K562 (cell line): ENCODE data around the gene CHD2. TPM values are rescaled to one million over a fixed set of nuclear protein-coding genes. Genes with fewer than 3 reads are reported as not detected.

Experiments
- CAMTA2 ChIP-seq: fragments of 250-450 bp; sonication (Bioruptor Pico); conservative IDR thresholded peaks from 2 replicates; pipeline ENCODE4 v1.5.1; 2022
- FOXJ3 ChIP-seq: sonication (generic); formaldehyde crosslinking; IDR thresholded peaks from 2 replicates; pipeline ENCODE4 v1.4.0; 2020; ENCODE audit warnings: mild to moderate bottlenecking, missing genetic modification reagents
- FOXP4 ChIP-seq: sonication (generic); formaldehyde crosslinking; IDR thresholded peaks from 2 replicates; pipeline ENCODE4 v1.8.0; 2022; ENCODE audit warnings: mild to moderate bottlenecking, missing genetic modification reagents, borderline replicate concordance
- GTF2E2 ChIP-seq: fragments of 200-800 bp; sonication (Bioruptor generic); IDR thresholded peaks from 2 replicates; pipeline ENCODE4 v1.6.1; 2016; ENCODE audit warnings: missing genetic modification characterization, missing compliant biosample characterization
- NONO ChIP-seq, 2 experiments: fragments of 200-400 bp in 1 of 2; fragments of 450-650 bp in 1 of 2; formaldehyde crosslinking in 1 of 2; IDR thresholded peaks; 2 replicates each; pipeline ENCODE4 v1.6.1; 2017; ENCODE audit warnings: low read depth in 2 of 2, mild to moderate bottlenecking in 2 of 2, moderate library complexity in 2 of 2, low read length in 1 of 2
- PCBP2 ChIP-seq: fragments of 200-400 bp; formaldehyde crosslinking; IDR thresholded peaks from 2 replicates; pipeline ENCODE4 v1.6.1; 2018; ENCODE audit warnings: low read length, low read depth, mild to moderate bottlenecking, moderate library complexity; ENCODE audit not compliant: poor library complexity, severe bottlenecking
- TCF15 ChIP-seq: fragments of 250-450 bp; sonication (Bioruptor Pico); IDR thresholded peaks from 2 replicates; pipeline ENCODE4 v1.8.0; 2022; ENCODE audit warnings: moderate library complexity, mild to moderate bottlenecking, inconsistent platforms
- TFE3 ChIP-seq: fragments of 450-650 bp; formaldehyde crosslinking; IDR thresholded peaks from 2 replicates; pipeline ENCODE4 v1.4.0; 2020; ENCODE audit warnings: mild to moderate bottlenecking, mixed read lengths
- WHSC1 ChIP-seq: IDR thresholded peaks from one replicate; pipeline ENCODE4 v1.6.1; 2012; ENCODE audit warnings: low read length, control low read depth, inconsistent platforms
- ZEB2 ChIP-seq: fragments of 450-650 bp; IDR thresholded peaks from 2 replicates; pipeline ENCODE4 v1.6.1; 2016
- ZNF24 ChIP-seq: fragments of 450-650 bp; IDR thresholded peaks from 2 replicates; pipeline ENCODE4 v1.6.1; 2016
- ZNF354B ChIP-seq: fragments of 250-450 bp; sonication (Bioruptor Pico); IDR thresholded peaks from 2 replicates; pipeline ENCODE4 v1.4.0; 2020
- ZNF655 ChIP-seq: fragments of 250-450 bp; sonication (Bioruptor Pico); IDR thresholded peaks from 2 replicates; pipeline ENCODE4 v1.5.0; 2021
- ZNF764 ChIP-seq: fragments of 250-450 bp; sonication (Bioruptor Pico); IDR thresholded peaks from 2 replicates; pipeline ENCODE4 v1.4.0; 2020; ENCODE audit warnings: low read depth, mild to moderate bottlenecking, moderate library complexity
- ZNF778 ChIP-seq: fragments of 450-650 bp; formaldehyde crosslinking; IDR thresholded peaks from 2 replicates; pipeline ENCODE4 v1.4.0; 2020; ENCODE audit warnings: mild to moderate bottlenecking, moderate library complexity
- ZNF780A ChIP-seq: fragments of 250-450 bp; sonication (Bioruptor Pico); IDR thresholded peaks from 2 replicates; pipeline ENCODE4 v1.5.0; 2021; ENCODE audit warnings: mild to moderate bottlenecking
- polyA plus RNA-seq, 8 experiments: library from polyadenylated mRNA; depleted of rRNA in 4 of 8; stranded (reverse) in 5 of 8; unstranded in 3 of 8; fragments of >200 nt; fragmentation: Nextera tagmentation in 2 of 8; fragmentation: Illumina TruSeq in 1 of 8; extraction: Ambion mirVana in 2 of 8; extraction: Trizol in 1 of 8; gene quantifications; 2 replicates each; pipeline versions ENCODE4 v1.2.1 to v1.2.3, GENCODE V29; 2011 to 2014; ENCODE audit warnings: inconsistent platforms in 1 of 8, missing spikeins in 1 of 8
- total RNA-seq, 7 experiments: library from RNA; depleted of rRNA in 6 of 7; stranded (reverse); fragments of >200 nt in 6 of 7; fragmentation: Illumina TruSeq in 2 of 7; extraction: Trizol in 2 of 7; gene quantifications; 2 replicates each; pipeline versions ENCODE4 v1.2.1 to v1.2.3, GENCODE V29; 2011 to 2021; ENCODE audit warnings: low replicate concordance in 1 of 7
- TF ChIP-seq, protein P1 (sequence below): fragments of 150-350 bp; conservative IDR thresholded peaks from 2 replicates; pipeline ENCODE4 v1.6.1; 2014; ENCODE audit warnings: low read length
- TF ChIP-seq, protein P2 (sequence below): sonication (generic); formaldehyde crosslinking; IDR thresholded peaks from 2 replicates; pipeline ENCODE4 v1.8.1; 2022; ENCODE audit warnings: missing genetic modification reagents

CHD2 gene
- total and polyA plus RNA-seq, 9 of the 15 experiments (the other 6 are each of a cell fraction or from before 2014, with no cell fraction given): 38.9 to 70.8 (median 56.2) TPM

- TF ChIP-seq NONO (IDR thresholded peaks at IDR 0.05; ENCODE audit: low read depth in 2 of 2, low read length in 1 of 2) (peak in 1 of 2 experiments; percentile 86; a peak in 1 of 4 replicates), ZEB2 (no peak), ZNF778 (CRISPR knock-in tag) (no peak), CAMTA2 (CRISPR knock-in tag) (peak; percentile 78; the same call in 1 of the 2 replicates), FOXJ3 (CRISPR knock-in tag) (no peak), FOXP4 (CRISPR knock-in tag) (no peak; the same call in 1 of the 2 replicates), TCF15 (CRISPR knock-in tag) (peak; percentile 84; the same call in 1 of the 2 replicates), TFE3 (CRISPR knock-in tag) (peak; percentile 15; the same call in 1 of the 2 replicates), PCBP2 (no peak), WHSC1 (no peak), ZNF780A (CRISPR knock-in tag) (no peak), ZNF354B (CRISPR knock-in tag) (peak; percentile 48; the same call in 1 of the 2 replicates), ZNF764 (no peak), ZNF24 (peak; percentile 39; the same call in 1 of the 2 replicates), ZNF655 (0 out of 2 replicates have a peak, but pooled peaks have one; percentile 22), GTF2E2 (tag) (peak; percentile 85)
- TF ChIP-seq, protein P1, sequence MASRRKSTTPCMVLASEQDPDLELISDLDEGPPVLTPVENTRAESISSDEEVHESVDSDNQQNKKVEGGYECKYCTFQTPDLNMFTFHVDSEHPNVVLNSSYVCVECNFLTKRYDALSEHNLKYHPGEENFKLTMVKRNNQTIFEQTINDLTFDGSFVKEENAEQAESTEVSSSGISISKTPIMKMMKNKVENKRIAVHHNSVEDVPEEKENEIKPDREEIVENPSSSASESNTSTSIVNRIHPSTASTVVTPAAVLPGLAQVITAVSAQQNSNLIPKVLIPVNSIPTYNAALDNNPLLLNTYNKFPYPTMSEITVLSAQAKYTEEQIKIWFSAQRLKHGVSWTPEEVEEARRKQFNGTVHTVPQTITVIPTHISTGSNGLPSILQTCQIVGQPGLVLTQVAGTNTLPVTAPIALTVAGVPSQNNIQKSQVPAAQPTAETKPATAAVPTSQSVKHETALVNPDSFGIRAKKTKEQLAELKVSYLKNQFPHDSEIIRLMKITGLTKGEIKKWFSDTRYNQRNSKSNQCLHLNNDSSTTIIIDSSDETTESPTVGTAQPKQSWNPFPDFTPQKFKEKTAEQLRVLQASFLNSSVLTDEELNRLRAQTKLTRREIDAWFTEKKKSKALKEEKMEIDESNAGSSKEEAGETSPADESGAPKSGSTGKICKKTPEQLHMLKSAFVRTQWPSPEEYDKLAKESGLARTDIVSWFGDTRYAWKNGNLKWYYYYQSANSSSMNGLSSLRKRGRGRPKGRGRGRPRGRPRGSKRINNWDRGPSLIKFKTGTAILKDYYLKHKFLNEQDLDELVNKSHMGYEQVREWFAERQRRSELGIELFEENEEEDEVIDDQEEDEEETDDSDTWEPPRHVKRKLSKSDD: no peak; the same call in 1 of the 2 replicates
- TF ChIP-seq, protein P2, sequence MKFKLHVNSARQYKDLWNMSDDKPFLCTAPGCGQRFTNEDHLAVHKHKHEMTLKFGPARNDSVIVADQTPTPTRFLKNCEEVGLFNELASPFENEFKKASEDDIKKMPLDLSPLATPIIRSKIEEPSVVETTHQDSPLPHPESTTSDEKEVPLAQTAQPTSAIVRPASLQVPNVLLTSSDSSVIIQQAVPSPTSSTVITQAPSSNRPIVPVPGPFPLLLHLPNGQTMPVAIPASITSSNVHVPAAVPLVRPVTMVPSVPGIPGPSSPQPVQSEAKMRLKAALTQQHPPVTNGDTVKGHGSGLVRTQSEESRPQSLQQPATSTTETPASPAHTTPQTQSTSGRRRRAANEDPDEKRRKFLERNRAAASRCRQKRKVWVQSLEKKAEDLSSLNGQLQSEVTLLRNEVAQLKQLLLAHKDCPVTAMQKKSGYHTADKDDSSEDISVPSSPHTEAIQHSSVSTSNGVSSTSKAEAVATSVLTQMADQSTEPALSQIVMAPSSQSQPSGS (CRISPR knock-in tag): no peak
Observed at GRCh38 chr15:92903966-92904721, 4.0 kb downstream of the CHD2 start (continued).
